ENCODE results near the gene DMD. TPM values are rescaled to one million over a fixed set of nuclear protein-coding genes. Genes with fewer than 3 reads are reported as not detected.

Gene DMD
- total RNA-seq, 2 donors from 2014 or later = 0.32 to 1.8 TPM

- ATAC-seq (no peak), DNase-seq (no peak)
- peaks cover 4% of the 10 kb centered on the region for H3K4me1 Mint-ChIP-seq
- no peaks in the 10 kb centered on the region for H3K9me3 ChIP-seq (ENCODE audit: control insufficient read depth, low read length, poor library complexity, severe bottlenecking)
- H3K27ac Mint-ChIP-seq = no peak overlapping the region
- H3K36me3 Mint-ChIP-seq (ENCODE audit: low read depth) = no peaks in the 10 kb centered on the region
- no peaks in the 10 kb centered on the region for H3K27me3 Mint-ChIP-seq
- H3K4me3 Mint-ChIP-seq = no peak overlapping the region
Measured at GRCh38 chrX:31217084-31217483, 1994.3 kb downstream of the DMD start.

GRCh38 chrX:31215277-31215815, 1996.0 kb downstream of the DMD start:
- no peak for DNase-seq
- peaks cover 4% of the 10 kb centered on the region for H3K4me1 Mint-ChIP-seq
- H3K27me3 Mint-ChIP-seq = no peaks in the 10 kb centered on the region
- ATAC-seq = no peak
- H3K9me3 ChIP-seq (ENCODE audit: control insufficient read depth, low read length, poor library complexity, severe bottlenecking) = no peaks in the 10 kb centered on the region
- no peak overlapping the region for H3K4me3 Mint-ChIP-seq
- no peaks in the 10 kb centered on the region for H3K36me3 Mint-ChIP-seq (ENCODE audit: low read depth)
- no peak overlapping the region for H3K27ac Mint-ChIP-seq

GRCh38 chrX:31213941-31214340, 1997.4 kb downstream of the DMD start:
- Mint-ChIP-seq H3K4me1 (peaks cover 4% of the 10 kb centered on the region), H3K27ac (no peak overlapping the region), H3K27me3 (no peaks in the 10 kb centered on the region), H3K36me3 (ENCODE audit: low read depth) (no peaks in the 10 kb centered on the region), H3K4me3 (no peak overlapping the region)
- no peaks in the 10 kb centered on the region for H3K9me3 ChIP-seq (ENCODE audit: control insufficient read depth, low read length, poor library complexity, severe bottlenecking)
- no peak for ATAC-seq
- no peak for DNase-seq

GRCh38 chrX:31212856-31213748, 1998.2 kb downstream of the DMD start:
- Mint-ChIP-seq H3K4me1 (peaks cover 4% of the 10 kb centered on the region), H3K27me3 (no peaks in the 10 kb centered on the region)
- ATAC-seq = no peak

GRCh38 chrX:31209005-31209628, 2002.2 kb downstream of the DMD start:
- no peaks in the 10 kb centered on the region for H3K27me3 Mint-ChIP-seq
- H3K36me3 Mint-ChIP-seq (ENCODE audit: low read depth) = no peaks in the 10 kb centered on the region
- no peaks in the 10 kb centered on the region for H3K9me3 ChIP-seq (ENCODE audit: control insufficient read depth, low read length, poor library complexity, severe bottlenecking)
- H3K4me1 Mint-ChIP-seq = no peaks in the 10 kb centered on the region
- H3K4me3 Mint-ChIP-seq = no peak overlapping the region
- ATAC-seq (no peak), DNase-seq (no peak)
- H3K27ac Mint-ChIP-seq = no peak overlapping the region

More at GRCh38 chrX:31212856-31213748, 1998.2 kb downstream of the DMD start:
- Mint-ChIP-seq H3K36me3 (ENCODE audit: low read depth) (no peaks in the 10 kb centered on the region), H3K4me3 (no peak overlapping the region), H3K27ac (no peak overlapping the region)
- no peak for DNase-seq
- H3K9me3 ChIP-seq (ENCODE audit: control insufficient read depth, low read length, poor library complexity, severe bottlenecking) = no peaks in the 10 kb centered on the region

- DNase-seq (no peak), ATAC-seq (no peak)
- Mint-ChIP-seq H3K36me3 (ENCODE audit: low read depth) (no peaks in the 10 kb centered on the region), H3K4me1 (no peaks in the 10 kb centered on the region), H3K27ac (no peak overlapping the region), H3K27me3 (no peaks in the 10 kb centered on the region), H3K4me3 (no peak overlapping the region)
- no peaks in the 10 kb centered on the region for H3K9me3 ChIP-seq (ENCODE audit: control insufficient read depth, low read length, poor library complexity, severe bottlenecking)
Measured at GRCh38 chrX:31201503-31201902, 2009.8 kb downstream of the DMD start.

- H3K27ac Mint-ChIP-seq = no peak overlapping the region
- no peak for DNase-seq
- no peak overlapping the region for H3K4me3 Mint-ChIP-seq
- H3K9me3 ChIP-seq (ENCODE audit: control insufficient read depth, low read length, poor library complexity, severe bottlenecking) = no peaks in the 10 kb centered on the region
- H3K27me3 Mint-ChIP-seq = no peaks in the 10 kb centered on the region
- H3K4me1 Mint-ChIP-seq = no peaks in the 10 kb centered on the region
- no peaks in the 10 kb centered on the region for H3K36me3 Mint-ChIP-seq (ENCODE audit: low read depth)
- no peak for ATAC-seq
Measured at GRCh38 chrX:31200430-31200829, 2010.9 kb downstream of the DMD start.

GRCh38 chrX:31199840-31200114, 2011.6 kb downstream of the DMD start:
- Mint-ChIP-seq H3K4me1 (no peaks in the 10 kb centered on the region), H3K36me3 (ENCODE audit: low read depth) (no peaks in the 10 kb centered on the region), H3K4me3 (no peak overlapping the region), H3K27me3 (no peaks in the 10 kb centered on the region), H3K27ac (no peak overlapping the region)
- ATAC-seq (no peak), DNase-seq (no peak)
- no peaks in the 10 kb centered on the region for H3K9me3 ChIP-seq (ENCODE audit: control insufficient read depth, low read length, poor library complexity, severe bottlenecking)

- no peaks in the 10 kb centered on the region for H3K9me3 ChIP-seq (ENCODE audit: control insufficient read depth, low read length, poor library complexity, severe bottlenecking)
- DNase-seq (no peak), ATAC-seq (no peak)
- H3K36me3 Mint-ChIP-seq (ENCODE audit: low read depth) = no peaks in the 10 kb centered on the region
- H3K4me3 Mint-ChIP-seq = no peak overlapping the region
- H3K27me3 Mint-ChIP-seq = no peaks in the 10 kb centered on the region
- H3K27ac Mint-ChIP-seq = no peak overlapping the region
- no peaks in the 10 kb centered on the region for H3K4me1 Mint-ChIP-seq
Measured at GRCh38 chrX:31199056-31199839, 2012.1 kb downstream of the DMD start.

GRCh38 chrX:31190221-31190975, 2021.0 kb downstream of the DMD start:
- H3K9me3 ChIP-seq (ENCODE audit: control insufficient read depth, low read length, poor library complexity, severe bottlenecking) = no peaks in the 10 kb centered on the region
- H3K27ac Mint-ChIP-seq = no peak overlapping the region
- no peaks in the 10 kb centered on the region for H3K4me1 Mint-ChIP-seq
- H3K27me3 Mint-ChIP-seq = no peaks in the 10 kb centered on the region
- DNase-seq (no peak), ATAC-seq (no peak)
- no peaks in the 10 kb centered on the region for H3K36me3 Mint-ChIP-seq (ENCODE audit: low read depth)
- no peak overlapping the region for H3K4me3 Mint-ChIP-seq

GRCh38 chrX:31186693-31187338, 2024.5 kb downstream of the DMD start:
- DNase-seq (no peak), ATAC-seq (no peak)
- no peak overlapping the region for H3K27ac Mint-ChIP-seq
- no peaks in the 10 kb centered on the region for H3K36me3 Mint-ChIP-seq (ENCODE audit: low read depth)
- H3K27me3 Mint-ChIP-seq = no peaks in the 10 kb centered on the region
- H3K9me3 ChIP-seq (ENCODE audit: control insufficient read depth, low read length, poor library complexity, severe bottlenecking) = no peaks in the 10 kb centered on the region
- H3K4me3 Mint-ChIP-seq = no peak overlapping the region
- H3K4me1 Mint-ChIP-seq = no peaks in the 10 kb centered on the region

GRCh38 chrX:31185884-31186283, 2025.5 kb downstream of the DMD start:
- no peak for DNase-seq
- no peaks in the 10 kb centered on the region for H3K9me3 ChIP-seq (ENCODE audit: control insufficient read depth, low read length, poor library complexity, severe bottlenecking)
- Mint-ChIP-seq H3K4me3 (no peak overlapping the region), H3K27me3 (no peaks in the 10 kb centered on the region), H3K27ac (no peak overlapping the region), H3K4me1 (no peaks in the 10 kb centered on the region), H3K36me3 (ENCODE audit: low read depth) (no peaks in the 10 kb centered on the region)
- ATAC-seq = no peak

Data from T-helper 17 cell (primary cell).